ENCODE measurements around the gene MTR.

The MTR gene

DNA sequence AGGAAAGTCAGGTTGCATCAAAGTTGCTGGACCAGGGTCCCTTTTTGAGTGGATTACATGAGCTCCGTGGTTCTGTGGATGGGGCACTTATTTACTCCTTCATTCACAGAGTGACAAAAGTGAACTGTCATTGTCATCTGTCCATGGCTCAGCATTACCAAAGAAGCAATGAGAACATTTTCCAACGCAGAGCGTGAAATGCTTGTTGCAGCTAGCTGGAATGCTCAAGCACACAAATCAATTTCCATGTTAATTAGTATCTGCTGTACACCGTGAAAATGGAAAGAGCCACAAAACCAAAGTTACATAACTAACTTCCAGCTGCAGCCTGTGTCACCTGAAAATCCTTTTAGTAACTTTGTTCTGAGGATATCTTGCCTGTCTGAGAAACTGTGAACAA is 130.3 kb downstream of the MTR start:
- no peak overlapping the region for H3K4me3 ChIP-seq (ENCODE audit: low read depth, low read length)
- TF ChIP-seq, protein P1, sequence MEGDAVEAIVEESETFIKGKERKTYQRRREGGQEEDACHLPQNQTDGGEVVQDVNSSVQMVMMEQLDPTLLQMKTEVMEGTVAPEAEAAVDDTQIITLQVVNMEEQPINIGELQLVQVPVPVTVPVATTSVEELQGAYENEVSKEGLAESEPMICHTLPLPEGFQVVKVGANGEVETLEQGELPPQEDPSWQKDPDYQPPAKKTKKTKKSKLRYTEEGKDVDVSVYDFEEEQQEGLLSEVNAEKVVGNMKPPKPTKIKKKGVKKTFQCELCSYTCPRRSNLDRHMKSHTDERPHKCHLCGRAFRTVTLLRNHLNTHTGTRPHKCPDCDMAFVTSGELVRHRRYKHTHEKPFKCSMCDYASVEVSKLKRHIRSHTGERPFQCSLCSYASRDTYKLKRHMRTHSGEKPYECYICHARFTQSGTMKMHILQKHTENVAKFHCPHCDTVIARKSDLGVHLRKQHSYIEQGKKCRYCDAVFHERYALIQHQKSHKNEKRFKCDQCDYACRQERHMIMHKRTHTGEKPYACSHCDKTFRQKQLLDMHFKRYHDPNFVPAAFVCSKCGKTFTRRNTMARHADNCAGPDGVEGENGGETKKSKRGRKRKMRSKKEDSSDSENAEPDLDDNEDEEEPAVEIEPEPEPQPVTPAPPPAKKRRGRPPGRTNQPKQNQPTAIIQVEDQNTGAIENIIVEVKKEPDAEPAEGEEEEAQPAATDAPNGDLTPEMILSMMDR (IDR thresholded peaks at IDR 0.05; ENCODE audit: borderline replicate concordance, insufficient read depth, low read depth, low read length) = no peak

DNA sequence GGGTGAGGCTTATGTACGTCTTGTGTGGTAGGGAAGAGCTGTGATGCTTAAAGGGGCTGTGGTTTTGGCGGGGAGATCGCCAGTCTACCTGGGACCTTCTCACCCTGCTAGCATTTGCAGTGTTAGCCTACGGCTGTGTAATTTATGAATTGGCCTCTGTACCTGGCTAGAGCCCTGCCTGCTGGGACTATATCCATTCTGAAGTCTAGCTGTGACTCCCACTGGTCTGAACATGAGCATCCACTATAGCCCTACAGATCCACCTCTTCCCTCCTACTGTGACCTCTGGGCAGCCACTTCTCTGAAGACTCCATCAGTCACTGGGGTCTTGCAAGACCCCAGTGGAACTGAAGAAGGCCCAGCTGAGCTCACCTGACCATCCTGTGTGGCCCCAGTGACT is 135.4 kb downstream of the MTR start:
- TF ChIP-seq, protein P1 (IDR thresholded peaks at IDR 0.05; ENCODE audit: borderline replicate concordance, insufficient read depth, low read depth, low read length) = no peak
- no peak overlapping the region for H3K4me3 ChIP-seq (ENCODE audit: low read depth, low read length)

DNA sequence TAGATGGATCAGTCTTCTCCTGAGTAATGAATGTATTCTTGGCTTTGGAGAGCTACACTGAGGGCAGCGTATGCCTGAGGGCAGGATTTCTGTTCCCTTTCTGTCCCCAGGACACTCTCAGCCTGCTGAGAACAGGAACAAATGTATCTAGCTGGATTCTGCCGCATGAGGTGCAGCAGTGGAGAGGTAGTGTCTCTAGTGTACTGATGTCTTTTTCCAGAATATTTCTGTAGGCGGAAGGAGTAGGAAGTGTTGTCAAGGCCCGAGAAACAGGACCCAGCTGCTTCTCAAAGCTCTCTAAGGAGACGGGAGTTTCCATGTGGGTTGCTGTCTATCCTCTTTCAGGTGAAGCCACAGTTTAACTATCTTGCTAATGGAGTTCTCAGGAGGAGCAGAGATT is 143.7 kb downstream of the MTR start:
- TF ChIP-seq, protein P1 (IDR thresholded peaks at IDR 0.05; ENCODE audit: borderline replicate concordance, insufficient read depth, low read depth, low read length) = no peak
- no peak overlapping the region for H3K4me3 ChIP-seq (ENCODE audit: low read depth, low read length)

DNA sequence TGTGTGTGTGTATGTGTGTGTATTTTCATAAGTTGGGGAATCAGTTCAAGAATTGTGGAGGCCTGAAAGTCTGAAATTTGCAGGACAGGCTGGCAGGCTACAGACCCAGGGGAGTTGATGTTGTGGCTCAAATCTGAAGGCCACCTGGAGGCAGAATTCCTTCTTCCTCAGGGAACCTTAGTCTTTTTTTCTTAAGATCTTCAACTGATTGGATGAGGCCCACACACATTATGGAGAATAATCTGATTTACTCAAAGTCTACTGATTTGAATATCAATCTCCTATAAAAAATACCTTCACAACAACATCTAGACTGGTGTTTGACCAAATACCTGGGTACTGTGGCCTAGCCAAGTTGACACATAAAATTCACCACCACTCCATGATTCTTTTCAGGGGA is 147.3 kb downstream of the MTR start:
- no peak overlapping the region for H3K4me3 ChIP-seq (ENCODE audit: low read depth, low read length)
- TF ChIP-seq, protein P1 (IDR thresholded peaks at IDR 0.05; ENCODE audit: borderline replicate concordance, insufficient read depth, low read depth, low read length) = no peak

DNA sequence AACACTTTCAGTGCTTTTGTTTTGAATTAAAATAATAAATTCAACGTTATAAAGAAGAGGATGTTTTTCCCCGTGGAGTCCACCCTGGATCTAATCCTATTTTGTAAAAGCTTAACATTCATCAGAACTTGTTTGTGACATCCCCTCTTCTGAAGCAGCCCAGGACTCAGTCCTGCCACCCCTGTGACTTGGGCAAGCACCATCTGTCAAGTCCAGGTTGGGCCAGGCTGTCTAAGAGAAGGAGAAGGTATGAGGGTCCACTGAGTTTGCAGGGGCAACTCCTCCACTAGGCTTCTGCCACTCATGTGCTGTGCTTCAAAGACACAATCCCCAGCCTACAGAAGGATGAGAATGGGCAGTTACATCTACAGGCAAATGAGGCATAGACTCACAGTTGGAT is 149.5 kb downstream of the MTR start:
- TF ChIP-seq, protein P1 (IDR thresholded peaks at IDR 0.05; ENCODE audit: borderline replicate concordance, insufficient read depth, low read depth, low read length) = no peak
- no peak overlapping the region for H3K4me3 ChIP-seq (ENCODE audit: low read depth, low read length)

DNA sequence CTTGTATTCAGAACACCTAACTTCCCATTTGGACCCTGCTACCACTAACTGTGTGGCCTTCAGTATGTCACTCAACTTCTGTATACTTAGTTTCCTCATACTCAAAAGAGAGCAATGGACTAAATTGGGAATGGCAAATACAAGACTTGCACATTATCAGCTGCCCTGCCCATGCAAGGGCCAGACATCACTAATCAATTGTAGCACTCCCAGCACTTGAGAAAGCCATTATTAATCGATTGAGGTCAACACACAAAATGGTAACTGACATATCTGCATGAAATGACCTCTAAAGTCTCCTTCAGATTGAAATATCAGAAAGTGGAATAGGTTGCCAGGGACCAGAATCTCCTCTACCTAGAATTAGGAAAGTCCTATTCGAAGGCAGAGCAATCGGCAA is 149.9 kb downstream of the MTR start:
- TF ChIP-seq, protein P1 (IDR thresholded peaks at IDR 0.05; ENCODE audit: borderline replicate concordance, insufficient read depth, low read depth, low read length) = no peak
- no peak overlapping the region for H3K4me3 ChIP-seq (ENCODE audit: low read depth, low read length)

DNA sequence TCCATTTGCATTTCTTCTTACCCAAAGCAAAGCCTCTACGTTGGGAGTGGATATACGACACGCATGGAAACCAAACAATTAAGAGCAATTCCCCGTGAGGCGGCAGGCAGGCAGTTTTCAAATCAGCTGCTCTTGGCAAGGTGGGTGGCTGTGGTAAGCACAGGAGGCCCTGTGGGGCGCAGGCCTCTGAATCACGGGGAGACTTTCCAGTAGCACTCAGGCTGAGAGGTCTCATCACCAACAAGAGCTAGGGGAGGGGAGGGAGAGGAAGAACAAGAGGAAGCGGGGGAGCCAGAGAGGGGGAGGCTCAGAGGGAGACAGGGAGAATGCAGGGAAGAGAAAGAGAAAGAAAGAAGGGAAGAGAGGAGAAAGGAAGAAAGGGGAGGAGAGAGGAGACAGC is 152.7 kb downstream of the MTR start:
- no peak overlapping the region for H3K4me3 ChIP-seq (ENCODE audit: low read depth, low read length)
- TF ChIP-seq, protein P1 (IDR thresholded peaks at IDR 0.05; ENCODE audit: borderline replicate concordance, insufficient read depth, low read depth, low read length) = no peak

Data from GM12875 (cell line).